Superior temporal gyrus (tissue), 1 donor: ENCODE data around the gene GLYR1.

ENCODE experiments used
- DNase-seq: peaks from one replicate; pipeline ENCODE4 v3.0.0-alpha.2; 2016; ENCODE audit errors: extremely low spot score

Gene GLYR1

GRCh38 chr16:4880006-4880580 lies 33.0 kb upstream of the GLYR1 start:
- no peak for DNase-seq

- no peak for DNase-seq
Observed at GRCh38 chr16:4879049-4879448, 32.0 kb upstream of the GLYR1 start.

- DNase-seq, result no peak
Observed at GRCh38 chr16:4877380-4877685, 30.2 kb upstream of the GLYR1 start.

- DNase-seq, result no peak
Observed at GRCh38 chr16:4876646-4877379, 29.7 kb upstream of the GLYR1 start.

GRCh38 chr16:4874666-4875065 lies 27.6 kb upstream of the GLYR1 start:
- no peak for DNase-seq

- DNase-seq, result no peak
Observed at GRCh38 chr16:4873091-4873490, 26.0 kb upstream of the GLYR1 start.

GRCh38 chr16:4871071-4871470 lies 24.0 kb upstream of the GLYR1 start:
- DNase-seq, result no peak

- DNase-seq, result no peak
Observed at GRCh38 chr16:4870138-4870671, 23.1 kb upstream of the GLYR1 start.

- DNase-seq, result no peak
Observed at GRCh38 chr16:4869147-4869805, 22.2 kb upstream of the GLYR1 start.

- no peak for DNase-seq
Observed at GRCh38 chr16:4868535-4868934, 21.4 kb upstream of the GLYR1 start.

GRCh38 chr16:4868026-4868425 lies 20.9 kb upstream of the GLYR1 start:
- DNase-seq, result no peak

- DNase-seq, result no peak
Observed at GRCh38 chr16:4866586-4866985, 19.5 kb upstream of the GLYR1 start.

- DNase-seq, result no peak
Observed at GRCh38 chr16:4865231-4865860, 18.3 kb upstream of the GLYR1 start.

GRCh38 chr16:4864728-4865127 lies 17.6 kb upstream of the GLYR1 start:
- DNase-seq, result no peak

GRCh38 chr16:4862639-4863038 lies 15.6 kb upstream of the GLYR1 start:
- DNase-seq, result no peak

GRCh38 chr16:4860727-4861342 lies 13.7 kb upstream of the GLYR1 start:
- DNase-seq, result no peak

- no peak for DNase-seq
Observed at GRCh38 chr16:4859900-4860255, 12.8 kb upstream of the GLYR1 start.

- DNase-seq, result no peak
Observed at GRCh38 chr16:4859190-4859899, 12.3 kb upstream of the GLYR1 start.

GRCh38 chr16:4855804-4856203 lies 8.7 kb upstream of the GLYR1 start:
- DNase-seq, result no peak

- no peak for DNase-seq
Observed at GRCh38 chr16:4855371-4855770, 8.3 kb upstream of the GLYR1 start.

- no peak for DNase-seq
Observed at GRCh38 chr16:4852221-4852872, 5.3 kb upstream of the GLYR1 start.
